Activated CD4-positive, alpha-beta T cell treated with anti-CD3 and anti-CD28 coated beads, Interleukin-2, amount 50 U/mL, for 16 hours (primary cell): ENCODE data around the gene LKAAEAR1.
A peak's percentile ranks its signal among the peaks of the same experiment; 100 is the strongest.
"Not testable (repeated sequence)": the region's sequence is repeated elsewhere in the genome, so short reads cannot be mapped to it uniquely, and the experiment has no call there.

Experiments
- DNase-seq: peaks from one replicate; pipeline ENCODE4 v3.0.0-alpha.2; 2020

Gene LKAAEAR1

DNA sequence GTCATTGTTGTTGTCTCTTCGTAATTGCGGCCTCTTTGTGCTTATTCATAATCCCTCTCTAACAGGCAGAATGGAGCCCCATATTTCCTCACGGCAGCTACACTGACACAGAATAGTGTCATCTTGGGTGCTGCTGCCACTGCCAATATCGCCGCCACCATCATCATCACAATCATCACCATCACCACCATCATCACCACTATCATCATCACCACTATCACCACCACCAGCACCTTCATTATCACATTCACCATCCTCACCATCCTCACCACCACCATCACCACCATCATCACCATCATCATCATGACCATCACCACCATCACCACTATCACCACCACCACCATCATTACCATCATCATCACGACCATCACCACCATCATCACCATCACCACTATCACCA lies 12.3 kb upstream of the LKAAEAR1 start:
- no peak for DNase-seq

- no peak for DNase-seq
These were observed 11.7 kb upstream of the LKAAEAR1 start for GRCh38 chr20:64095927-64096326.

- DNase-seq, result no peak
These were observed 11.3 kb upstream of the LKAAEAR1 start for GRCh38 chr20:64095455-64095854.

GRCh38 chr20:64093013-64093503 lies 8.9 kb upstream of the LKAAEAR1 start:
- no peak for DNase-seq

DNA sequence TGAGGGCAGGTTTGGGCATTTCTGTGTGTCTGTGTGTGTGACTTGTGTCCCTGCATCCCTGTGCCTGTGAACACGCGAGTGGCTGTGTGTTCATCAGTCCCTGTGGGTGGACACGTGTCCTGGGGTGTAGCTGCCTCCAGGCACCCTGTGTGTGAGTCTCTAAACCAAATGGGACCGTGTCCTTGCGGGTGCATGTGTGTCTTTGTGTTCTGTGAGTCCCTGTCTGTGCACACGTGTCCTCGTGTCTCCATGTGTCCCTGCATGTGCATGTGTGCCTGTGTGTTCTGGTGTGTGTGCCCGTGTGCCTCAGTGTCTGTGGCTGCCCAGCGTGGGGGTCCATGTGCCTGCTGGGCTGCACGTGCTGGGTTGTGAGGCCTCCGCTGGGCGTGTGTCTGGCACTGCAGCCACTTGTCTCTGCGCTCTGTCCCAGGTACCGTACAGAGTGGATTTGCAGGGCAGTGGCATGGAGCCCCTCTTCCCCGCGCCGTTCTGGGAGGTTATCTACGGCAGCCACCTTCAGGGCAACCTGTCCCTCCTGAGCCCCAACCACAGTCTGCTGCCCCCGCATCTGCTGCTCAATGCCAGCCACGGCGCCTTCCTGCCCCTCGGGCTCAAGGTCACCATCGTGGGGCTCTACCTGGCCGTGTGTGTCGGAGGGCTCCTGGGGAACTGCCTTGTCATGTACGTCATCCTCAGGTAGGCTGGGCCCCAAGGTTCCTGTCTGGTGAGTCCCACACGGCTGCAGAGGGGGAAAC lies 8.2 kb upstream of the LKAAEAR1 start:
- no peak for DNase-seq

GRCh38 chr20:64091770-64092169 lies 7.6 kb upstream of the LKAAEAR1 start:
- no peak for DNase-seq

- no peak for DNase-seq
These were observed 7.1 kb upstream of the LKAAEAR1 start for GRCh38 chr20:64091340-64091739.

DNA sequence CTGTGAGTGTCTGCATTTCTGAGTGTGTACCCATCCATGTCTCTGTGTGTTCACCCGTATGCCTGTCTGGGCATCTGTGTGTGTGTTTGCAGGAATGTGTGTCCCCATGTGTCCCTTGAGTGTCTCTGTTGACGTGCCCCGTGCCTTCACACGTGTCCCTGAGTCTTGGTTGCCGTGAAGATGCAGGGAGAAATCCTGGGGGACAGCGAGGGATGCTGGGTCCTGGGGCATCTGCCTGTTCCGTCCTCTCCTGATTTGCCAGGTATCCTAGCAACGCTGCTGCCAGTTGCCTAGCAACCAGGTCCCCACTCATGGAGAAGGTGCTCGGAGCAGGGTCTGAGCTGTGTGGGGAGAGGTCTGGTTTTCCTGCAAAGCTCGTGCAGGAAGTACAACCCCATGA lies 6.0 kb upstream of the LKAAEAR1 start:
- no peak for DNase-seq

GRCh38 chr20:64088586-64088985 lies 4.4 kb upstream of the LKAAEAR1 start:
- DNase-seq, result not testable (repeated sequence)

DNA sequence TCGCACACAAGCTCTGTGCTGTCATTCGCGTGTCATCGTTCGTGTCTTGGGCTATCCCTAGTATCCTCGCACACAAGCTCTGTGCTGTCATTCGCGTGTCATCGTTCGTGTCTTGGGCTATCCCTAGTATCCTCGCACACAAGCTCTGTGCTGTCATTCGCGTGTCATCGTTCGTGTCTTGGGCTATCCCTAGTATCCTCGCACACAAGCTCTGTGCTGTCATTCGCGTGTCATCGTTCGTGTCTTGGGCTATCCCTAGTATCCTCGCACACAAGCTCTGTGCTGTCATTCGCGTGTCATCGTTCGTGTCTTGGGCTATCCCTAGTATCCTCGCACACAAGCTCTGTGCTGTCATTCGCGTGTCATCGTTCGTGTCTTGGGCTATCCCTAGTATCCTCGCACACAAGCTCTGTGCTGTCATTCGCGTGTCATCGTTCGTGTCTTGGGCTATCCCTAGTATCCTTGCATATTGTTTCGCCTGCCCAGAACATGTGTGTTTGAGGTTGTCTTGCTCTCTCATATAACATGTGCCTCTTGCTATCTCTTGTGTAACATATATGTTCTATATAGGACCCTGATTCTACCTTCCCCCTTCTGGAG lies 3.1 kb upstream of the LKAAEAR1 start:
- not testable (repeated sequence) for DNase-seq

DNA sequence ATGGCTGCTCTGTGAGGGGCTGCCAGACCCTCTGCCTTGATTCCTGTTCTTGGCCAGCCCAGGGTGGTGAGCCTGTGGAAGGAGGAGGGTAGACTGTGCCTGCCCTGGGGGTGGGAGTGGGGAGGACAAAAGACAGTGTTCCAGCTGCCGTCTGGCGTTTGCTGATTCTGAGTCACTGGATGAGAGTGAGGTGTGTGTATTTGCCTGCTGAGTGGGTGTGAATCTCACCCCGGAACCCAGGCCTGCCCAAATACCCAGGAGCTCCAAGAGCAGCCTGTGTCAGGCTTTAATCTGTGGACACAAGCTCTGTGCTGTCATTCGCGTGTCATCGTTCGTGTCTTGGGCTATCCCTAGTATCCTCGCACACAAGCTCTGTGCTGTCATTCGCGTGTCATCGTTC lies 2.6 kb upstream of the LKAAEAR1 start:
- no peak for DNase-seq

DNA sequence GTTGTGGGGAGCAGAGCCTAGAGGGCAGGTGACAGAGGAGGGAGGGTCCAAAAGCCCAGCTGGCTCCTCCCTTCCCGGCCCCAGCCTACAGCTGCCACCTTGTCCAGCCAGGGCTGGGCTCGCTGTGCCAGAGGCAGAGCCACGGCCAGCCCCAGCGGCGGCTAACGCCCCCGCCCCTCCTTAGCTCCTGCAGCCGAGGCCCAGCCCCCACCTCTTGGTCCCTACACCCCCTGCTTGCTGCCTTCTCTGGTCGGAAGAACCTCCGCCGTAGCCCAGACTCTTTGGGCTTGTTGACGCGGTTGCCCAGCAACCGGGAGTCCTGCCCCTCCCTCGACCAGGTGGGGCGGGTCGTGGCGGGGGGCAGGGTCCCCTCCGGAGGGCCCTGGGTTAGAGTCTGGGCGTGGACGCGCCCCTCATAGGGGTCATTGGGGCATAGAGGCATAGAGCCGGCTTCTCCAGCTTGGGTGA lies 521 bp upstream of the LKAAEAR1 start:
- DNase-seq, result no peak

DNA sequence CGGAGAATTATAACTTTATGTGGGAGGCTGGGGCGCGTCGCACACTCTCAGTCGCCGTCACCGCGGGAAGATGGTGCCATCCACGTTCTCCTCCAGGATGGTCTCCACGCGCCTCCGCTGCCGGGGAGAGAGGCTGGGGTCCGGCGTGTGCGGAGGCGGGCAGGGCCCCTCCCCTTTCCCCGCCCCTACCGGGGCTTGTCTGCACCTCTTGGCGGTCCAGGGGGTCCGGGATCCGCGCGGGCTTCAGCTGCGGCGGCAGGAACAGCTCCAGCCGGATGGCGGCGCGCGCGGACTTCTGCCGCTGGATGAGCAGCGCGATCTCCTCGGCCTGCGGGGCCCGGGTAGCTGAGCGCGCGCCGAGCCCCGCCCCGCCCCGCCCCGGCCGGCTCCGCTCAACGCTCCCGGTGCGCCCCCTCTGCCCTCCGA lies 807 bp downstream of the LKAAEAR1 start:
- DNase-seq, result peak; percentile 74

DNA sequence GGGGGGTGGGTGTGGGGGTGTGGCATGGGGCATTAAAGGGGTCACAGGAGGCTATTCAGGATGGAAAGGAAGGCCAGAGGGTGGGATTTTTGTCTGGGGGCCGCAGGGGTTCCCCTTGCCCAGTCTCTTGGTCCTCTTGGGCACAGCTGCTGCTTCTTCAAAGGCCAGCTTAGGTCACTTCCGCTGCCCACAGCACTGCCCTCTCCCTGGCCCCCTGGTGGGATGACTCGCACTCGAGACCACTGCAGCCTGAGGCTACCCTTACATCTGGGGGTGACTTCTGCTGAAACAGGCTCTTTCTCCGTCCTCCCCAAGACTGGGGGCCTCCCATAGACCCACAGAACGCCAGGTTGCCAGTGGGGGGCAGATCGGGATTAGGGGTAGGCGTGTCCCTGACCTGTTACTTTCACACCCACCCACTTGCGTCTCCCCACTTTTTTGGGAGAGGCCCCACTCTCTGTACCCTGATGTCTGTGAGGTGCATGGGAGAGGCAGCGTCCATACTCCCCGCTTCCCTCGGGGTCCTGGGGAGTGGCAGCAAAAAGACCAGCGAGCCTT lies 1.3 kb downstream of the LKAAEAR1 start:
- no peak for DNase-seq

- no peak for DNase-seq
These were observed 2.0 kb downstream of the LKAAEAR1 start for GRCh38 chr20:64082126-64082731.

- DNase-seq, result no peak
These were observed 2.6 kb downstream of the LKAAEAR1 start for GRCh38 chr20:64081624-64081964.

GRCh38 chr20:64080813-64081623 lies 3.2 kb downstream of the LKAAEAR1 start:
- no peak for DNase-seq

DNA sequence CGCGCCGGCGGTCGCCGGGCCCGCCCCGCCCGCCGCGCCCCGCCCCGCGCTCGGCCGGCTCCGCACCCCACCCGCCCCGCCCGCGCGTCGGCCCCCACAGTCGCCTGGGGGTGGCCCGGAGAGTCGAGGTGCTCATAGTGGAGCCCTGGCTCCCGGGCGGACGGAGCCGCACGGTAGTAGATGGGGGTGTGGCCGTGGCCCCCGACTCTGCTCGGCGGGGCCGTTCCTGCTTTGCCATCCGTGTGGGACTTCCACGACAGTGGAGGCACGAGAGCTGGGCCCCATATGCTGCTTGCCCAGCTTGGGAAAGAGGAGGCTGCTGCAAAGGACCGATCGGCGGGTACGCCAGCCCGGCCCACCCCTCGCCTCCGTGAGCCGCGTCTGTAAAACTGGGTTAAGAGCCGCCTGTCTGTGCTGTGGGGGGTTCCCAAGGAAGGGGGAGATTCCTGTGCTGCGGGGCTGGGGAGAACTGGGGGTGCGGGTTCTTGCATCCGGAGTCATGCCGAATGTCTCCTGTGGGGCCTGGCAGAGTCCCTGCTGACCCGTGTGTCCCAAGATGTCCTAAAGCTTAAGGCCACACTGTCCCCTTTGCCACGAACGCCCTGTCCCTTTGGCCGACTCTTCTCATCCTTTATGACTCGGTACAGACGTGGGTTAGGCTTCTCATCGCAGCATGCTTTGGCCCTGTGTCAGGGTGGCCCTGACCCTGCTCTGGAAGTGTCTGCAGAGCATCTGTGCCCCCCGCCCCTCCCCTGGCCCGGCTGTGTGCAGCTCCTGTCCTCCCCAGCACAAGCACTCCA lies 4.0 kb downstream of the LKAAEAR1 start, which contains the start of gene OPRL1:
TSS of gene OPRL1 (plus strand) at position 70 of the 800 bp plus-strand sequence. CDS start 12,639 bp downstream, outside the sequence.
- no peak for DNase-seq

GRCh38 chr20:64079273-64080012 lies 4.8 kb downstream of the LKAAEAR1 start, which contains the start of gene RGS19:
Gene RGS19 (minus strand): TSS chr20:64079518. CDS start chr20:64076886, 2,632 bp downstream.
- DNase-seq, result peak; percentile 79

DNA sequence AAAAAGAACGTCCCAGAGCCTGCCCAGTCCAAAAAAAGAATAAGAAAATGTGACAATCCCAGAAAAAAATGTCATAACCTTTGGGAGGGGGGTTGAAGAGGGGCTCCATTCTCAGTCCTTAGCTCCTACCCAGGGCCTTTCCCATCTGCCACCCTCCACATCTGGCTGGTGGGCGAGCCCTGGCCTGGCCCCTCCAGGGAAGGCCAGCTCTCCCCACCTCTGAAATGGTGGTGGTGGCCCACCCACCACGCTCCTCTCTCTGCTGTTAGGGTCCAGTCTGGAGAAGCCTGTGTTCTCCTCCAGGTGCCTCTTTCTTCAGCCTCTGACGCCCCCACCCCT lies 5.3 kb downstream of the LKAAEAR1 start:
- no peak for DNase-seq
